HepG2 (cell line): ENCODE measurements around the gene FMNL1. TPM values are rescaled to one million over a fixed set of nuclear protein-coding genes. Genes with fewer than 3 reads are reported as not detected.

ENCODE experiments used
- PAWR ChIP-seq: sonication (generic); formaldehyde crosslinking; IDR thresholded peaks from 2 replicates; pipeline ENCODE4 v1.4.0; 2020; ENCODE audit warnings: missing genetic modification reagents, mild to moderate bottlenecking, borderline replicate concordance
- ZFP90 ChIP-seq: sonication (generic); formaldehyde crosslinking; IDR thresholded peaks from 2 replicates; pipeline ENCODE4 v1.8.0; 2022; ENCODE audit warnings: missing genetic modification reagents, mild to moderate bottlenecking, inconsistent platforms, borderline replicate concordance
- polyA plus RNA-seq, 8 experiments: library from polyadenylated mRNA; depleted of rRNA in 3 of 8; stranded (reverse) in 7 of 8; unstranded in 1 of 8; fragments of >200 nt; fragmentation: Illumina TruSeq in 4 of 8; extraction: Trizol in 4 of 8; gene quantifications; 2 replicates each; pipeline versions ENCODE4 v1.2.1 to v1.2.3, GENCODE V29; 2011 to 2016; ENCODE audit warnings: low read depth in 4 of 8, missing spikeins in 1 of 8, mixed read lengths in 1 of 8; ENCODE audit not compliant: insufficient read depth in 1 of 8
- total RNA-seq, 5 experiments: library from RNA; depleted of rRNA; stranded (reverse); fragments of >200 nt; fragmentation: Illumina TruSeq; extraction: Trizol; gene quantifications; 2 replicates each; pipeline ENCODE4 v1.2.3, GENCODE V29; 2016; ENCODE audit warnings: low read depth in 1 of 5
- TF ChIP-seq, protein P1 (sequence below): IDR thresholded peaks from 2 replicates; pipeline ENCODE4 v1.4.0; 2020; ENCODE audit warnings: mild to moderate bottlenecking, missing genetic modification reagents
- TF ChIP-seq, protein P2 (sequence below): sonication (generic); formaldehyde crosslinking; IDR thresholded peaks from 2 replicates; pipeline ENCODE4 v1.5.0; 2020; ENCODE audit warnings: missing genetic modification reagents, mild to moderate bottlenecking, borderline replicate concordance
- TF ChIP-seq, protein P3 (sequence below): sonication (generic); formaldehyde crosslinking; conservative IDR thresholded peaks from 2 replicates; pipeline ENCODE4 v1.4.0; 2020; ENCODE audit warnings: mild to moderate bottlenecking, missing genetic modification reagents, moderate library complexity
- TF ChIP-seq, protein P4 (sequence below): sonication (generic); formaldehyde crosslinking; IDR thresholded peaks from 2 replicates; pipeline ENCODE4 v1.5.0; 2020; ENCODE audit warnings: mild to moderate bottlenecking, missing genetic modification reagents, borderline replicate concordance
- TF ChIP-seq, protein P5 (sequence below): sonication (generic); formaldehyde crosslinking; IDR thresholded peaks from 2 replicates; pipeline ENCODE4 v1.4.0; 2020; ENCODE audit warnings: missing genetic modification reagents

The FMNL1 gene
- total and polyA plus RNA-seq, 2 of the 13 experiments (the other 11 are each of a cell fraction or from before 2014, with no cell fraction given): 0.53 to 0.70 TPM

DNA sequence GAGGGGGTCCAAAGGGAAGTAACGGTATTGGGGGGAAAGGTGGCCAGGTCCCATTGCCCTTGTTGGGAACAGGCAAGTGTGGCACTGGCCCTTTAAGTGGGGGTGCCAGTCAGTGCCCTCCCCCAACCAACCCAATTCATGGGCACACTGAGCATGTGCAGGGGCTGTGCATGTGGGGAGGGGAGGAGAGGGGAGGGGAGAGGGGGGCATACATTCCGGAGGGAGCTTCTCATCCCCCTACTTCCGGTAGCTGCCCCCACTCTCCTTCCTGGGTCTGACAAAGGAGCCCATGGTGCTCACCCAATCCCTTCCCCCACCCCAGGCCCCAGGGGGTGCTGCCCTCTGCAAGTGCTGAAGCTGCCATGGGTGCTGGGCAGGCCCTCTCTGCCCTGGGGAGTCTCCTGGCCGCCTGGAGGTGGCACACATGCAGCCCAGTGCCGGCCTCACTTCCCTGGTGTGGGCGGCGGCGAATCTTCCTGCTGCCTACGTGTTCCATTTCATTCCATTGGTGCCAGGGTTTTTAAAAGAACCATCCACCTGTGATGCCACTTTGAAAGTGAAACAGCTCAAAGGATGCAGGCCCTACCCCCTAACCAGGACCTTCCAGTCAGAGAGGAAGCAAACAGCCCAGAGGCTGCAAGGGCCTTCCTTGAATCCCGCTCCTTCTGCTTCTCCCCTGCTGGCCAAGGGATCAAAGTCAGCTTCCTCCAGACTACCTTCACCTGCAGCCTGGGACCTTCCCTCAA, 49.0 kb upstream of the FMNL1 start (continued):
- TF ChIP-seq, protein P1, sequence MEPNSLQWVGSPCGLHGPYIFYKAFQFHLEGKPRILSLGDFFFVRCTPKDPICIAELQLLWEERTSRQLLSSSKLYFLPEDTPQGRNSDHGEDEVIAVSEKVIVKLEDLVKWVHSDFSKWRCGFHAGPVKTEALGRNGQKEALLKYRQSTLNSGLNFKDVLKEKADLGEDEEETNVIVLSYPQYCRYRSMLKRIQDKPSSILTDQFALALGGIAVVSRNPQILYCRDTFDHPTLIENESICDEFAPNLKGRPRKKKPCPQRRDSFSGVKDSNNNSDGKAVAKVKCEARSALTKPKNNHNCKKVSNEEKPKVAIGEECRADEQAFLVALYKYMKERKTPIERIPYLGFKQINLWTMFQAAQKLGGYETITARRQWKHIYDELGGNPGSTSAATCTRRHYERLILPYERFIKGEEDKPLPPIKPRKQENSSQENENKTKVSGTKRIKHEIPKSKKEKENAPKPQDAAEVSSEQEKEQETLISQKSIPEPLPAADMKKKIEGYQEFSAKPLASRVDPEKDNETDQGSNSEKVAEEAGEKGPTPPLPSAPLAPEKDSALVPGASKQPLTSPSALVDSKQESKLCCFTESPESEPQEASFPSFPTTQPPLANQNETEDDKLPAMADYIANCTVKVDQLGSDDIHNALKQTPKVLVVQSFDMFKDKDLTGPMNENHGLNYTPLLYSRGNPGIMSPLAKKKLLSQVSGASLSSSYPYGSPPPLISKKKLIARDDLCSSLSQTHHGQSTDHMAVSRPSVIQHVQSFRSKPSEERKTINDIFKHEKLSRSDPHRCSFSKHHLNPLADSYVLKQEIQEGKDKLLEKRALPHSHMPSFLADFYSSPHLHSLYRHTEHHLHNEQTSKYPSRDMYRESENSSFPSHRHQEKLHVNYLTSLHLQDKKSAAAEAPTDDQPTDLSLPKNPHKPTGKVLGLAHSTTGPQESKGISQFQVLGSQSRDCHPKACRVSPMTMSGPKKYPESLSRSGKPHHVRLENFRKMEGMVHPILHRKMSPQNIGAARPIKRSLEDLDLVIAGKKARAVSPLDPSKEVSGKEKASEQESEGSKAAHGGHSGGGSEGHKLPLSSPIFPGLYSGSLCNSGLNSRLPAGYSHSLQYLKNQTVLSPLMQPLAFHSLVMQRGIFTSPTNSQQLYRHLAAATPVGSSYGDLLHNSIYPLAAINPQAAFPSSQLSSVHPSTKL: peak; percentile 85
- TF ChIP-seq, protein P2, sequence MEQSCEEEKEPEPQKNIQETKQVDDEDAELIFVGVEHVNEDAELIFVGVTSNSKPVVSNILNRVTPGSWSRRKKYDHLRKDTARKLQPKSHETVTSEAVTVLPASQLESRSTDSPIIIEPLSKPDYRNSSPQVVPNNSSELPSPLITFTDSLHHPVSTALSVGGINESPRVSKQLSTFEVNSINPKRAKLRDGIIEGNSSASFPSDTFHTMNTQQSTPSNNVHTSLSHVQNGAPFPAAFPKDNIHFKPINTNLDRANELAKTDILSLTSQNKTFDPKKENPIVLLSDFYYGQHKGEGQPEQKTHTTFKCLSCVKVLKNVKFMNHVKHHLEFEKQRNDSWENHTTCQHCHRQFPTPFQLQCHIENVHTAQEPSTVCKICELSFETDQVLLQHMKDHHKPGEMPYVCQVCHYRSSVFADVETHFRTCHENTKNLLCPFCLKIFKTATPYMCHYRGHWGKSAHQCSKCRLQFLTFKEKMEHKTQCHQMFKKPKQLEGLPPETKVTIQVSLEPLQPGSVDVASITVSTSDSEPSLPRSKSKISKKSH (CRISPR knock-in tag): no peak; the same call in 1 of the 2 replicates
- TF ChIP-seq PAWR (CRISPR knock-in tag) (0 out of 2 replicates have a peak, but pooled peaks have one; percentile 64), ZFP90 (CRISPR knock-in tag) (no peak)
- TF ChIP-seq, protein P3, sequence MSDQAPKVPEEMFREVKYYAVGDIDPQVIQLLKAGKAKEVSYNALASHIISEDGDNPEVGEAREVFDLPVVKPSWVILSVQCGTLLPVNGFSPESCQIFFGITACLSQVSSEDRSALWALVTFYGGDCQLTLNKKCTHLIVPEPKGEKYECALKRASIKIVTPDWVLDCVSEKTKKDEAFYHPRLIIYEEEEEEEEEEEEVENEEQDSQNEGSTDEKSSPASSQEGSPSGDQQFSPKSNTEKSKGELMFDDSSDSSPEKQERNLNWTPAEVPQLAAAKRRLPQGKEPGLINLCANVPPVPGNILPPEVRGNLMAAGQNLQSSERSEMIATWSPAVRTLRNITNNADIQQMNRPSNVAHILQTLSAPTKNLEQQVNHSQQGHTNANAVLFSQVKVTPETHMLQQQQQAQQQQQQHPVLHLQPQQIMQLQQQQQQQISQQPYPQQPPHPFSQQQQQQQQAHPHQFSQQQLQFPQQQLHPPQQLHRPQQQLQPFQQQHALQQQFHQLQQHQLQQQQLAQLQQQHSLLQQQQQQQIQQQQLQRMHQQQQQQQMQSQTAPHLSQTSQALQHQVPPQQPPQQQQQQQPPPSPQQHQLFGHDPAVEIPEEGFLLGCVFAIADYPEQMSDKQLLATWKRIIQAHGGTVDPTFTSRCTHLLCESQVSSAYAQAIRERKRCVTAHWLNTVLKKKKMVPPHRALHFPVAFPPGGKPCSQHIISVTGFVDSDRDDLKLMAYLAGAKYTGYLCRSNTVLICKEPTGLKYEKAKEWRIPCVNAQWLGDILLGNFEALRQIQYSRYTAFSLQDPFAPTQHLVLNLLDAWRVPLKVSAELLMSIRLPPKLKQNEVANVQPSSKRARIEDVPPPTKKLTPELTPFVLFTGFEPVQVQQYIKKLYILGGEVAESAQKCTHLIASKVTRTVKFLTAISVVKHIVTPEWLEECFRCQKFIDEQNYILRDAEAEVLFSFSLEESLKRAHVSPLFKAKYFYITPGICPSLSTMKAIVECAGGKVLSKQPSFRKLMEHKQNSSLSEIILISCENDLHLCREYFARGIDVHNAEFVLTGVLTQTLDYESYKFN (CRISPR knock-in tag): peak; percentile 67; the same call in 1 of the 2 replicates
- TF ChIP-seq, protein P4, sequence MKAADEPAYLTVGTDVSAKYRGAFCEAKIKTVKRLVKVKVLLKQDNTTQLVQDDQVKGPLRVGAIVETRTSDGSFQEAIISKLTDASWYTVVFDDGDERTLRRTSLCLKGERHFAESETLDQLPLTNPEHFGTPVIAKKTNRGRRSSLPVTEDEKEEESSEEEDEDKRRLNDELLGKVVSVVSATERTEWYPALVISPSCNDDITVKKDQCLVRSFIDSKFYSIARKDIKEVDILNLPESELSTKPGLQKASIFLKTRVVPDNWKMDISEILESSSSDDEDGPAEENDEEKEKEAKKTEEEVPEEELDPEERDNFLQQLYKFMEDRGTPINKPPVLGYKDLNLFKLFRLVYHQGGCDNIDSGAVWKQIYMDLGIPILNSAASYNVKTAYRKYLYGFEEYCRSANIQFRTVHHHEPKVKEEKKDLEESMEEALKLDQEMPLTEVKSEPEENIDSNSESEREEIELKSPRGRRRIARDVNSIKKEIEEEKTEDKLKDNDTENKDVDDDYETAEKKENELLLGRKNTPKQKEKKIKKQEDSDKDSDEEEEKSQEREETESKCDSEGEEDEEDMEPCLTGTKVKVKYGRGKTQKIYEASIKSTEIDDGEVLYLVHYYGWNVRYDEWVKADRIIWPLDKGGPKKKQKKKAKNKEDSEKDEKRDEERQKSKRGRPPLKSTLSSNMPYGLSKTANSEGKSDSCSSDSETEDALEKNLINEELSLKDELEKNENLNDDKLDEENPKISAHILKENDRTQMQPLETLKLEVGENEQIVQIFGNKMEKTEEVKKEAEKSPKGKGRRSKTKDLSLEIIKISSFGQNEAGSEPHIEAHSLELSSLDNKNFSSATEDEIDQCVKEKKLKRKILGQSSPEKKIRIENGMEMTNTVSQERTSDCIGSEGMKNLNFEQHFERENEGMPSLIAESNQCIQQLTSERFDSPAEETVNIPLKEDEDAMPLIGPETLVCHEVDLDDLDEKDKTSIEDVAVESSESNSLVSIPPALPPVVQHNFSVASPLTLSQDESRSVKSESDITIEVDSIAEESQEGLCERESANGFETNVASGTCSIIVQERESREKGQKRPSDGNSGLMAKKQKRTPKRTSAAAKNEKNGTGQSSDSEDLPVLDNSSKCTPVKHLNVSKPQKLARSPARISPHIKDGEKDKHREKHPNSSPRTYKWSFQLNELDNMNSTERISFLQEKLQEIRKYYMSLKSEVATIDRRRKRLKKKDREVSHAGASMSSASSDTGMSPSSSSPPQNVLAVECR (CRISPR knock-in tag): peak; percentile 59; the same call in 1 of the 2 replicates
- TF ChIP-seq, protein P5, sequence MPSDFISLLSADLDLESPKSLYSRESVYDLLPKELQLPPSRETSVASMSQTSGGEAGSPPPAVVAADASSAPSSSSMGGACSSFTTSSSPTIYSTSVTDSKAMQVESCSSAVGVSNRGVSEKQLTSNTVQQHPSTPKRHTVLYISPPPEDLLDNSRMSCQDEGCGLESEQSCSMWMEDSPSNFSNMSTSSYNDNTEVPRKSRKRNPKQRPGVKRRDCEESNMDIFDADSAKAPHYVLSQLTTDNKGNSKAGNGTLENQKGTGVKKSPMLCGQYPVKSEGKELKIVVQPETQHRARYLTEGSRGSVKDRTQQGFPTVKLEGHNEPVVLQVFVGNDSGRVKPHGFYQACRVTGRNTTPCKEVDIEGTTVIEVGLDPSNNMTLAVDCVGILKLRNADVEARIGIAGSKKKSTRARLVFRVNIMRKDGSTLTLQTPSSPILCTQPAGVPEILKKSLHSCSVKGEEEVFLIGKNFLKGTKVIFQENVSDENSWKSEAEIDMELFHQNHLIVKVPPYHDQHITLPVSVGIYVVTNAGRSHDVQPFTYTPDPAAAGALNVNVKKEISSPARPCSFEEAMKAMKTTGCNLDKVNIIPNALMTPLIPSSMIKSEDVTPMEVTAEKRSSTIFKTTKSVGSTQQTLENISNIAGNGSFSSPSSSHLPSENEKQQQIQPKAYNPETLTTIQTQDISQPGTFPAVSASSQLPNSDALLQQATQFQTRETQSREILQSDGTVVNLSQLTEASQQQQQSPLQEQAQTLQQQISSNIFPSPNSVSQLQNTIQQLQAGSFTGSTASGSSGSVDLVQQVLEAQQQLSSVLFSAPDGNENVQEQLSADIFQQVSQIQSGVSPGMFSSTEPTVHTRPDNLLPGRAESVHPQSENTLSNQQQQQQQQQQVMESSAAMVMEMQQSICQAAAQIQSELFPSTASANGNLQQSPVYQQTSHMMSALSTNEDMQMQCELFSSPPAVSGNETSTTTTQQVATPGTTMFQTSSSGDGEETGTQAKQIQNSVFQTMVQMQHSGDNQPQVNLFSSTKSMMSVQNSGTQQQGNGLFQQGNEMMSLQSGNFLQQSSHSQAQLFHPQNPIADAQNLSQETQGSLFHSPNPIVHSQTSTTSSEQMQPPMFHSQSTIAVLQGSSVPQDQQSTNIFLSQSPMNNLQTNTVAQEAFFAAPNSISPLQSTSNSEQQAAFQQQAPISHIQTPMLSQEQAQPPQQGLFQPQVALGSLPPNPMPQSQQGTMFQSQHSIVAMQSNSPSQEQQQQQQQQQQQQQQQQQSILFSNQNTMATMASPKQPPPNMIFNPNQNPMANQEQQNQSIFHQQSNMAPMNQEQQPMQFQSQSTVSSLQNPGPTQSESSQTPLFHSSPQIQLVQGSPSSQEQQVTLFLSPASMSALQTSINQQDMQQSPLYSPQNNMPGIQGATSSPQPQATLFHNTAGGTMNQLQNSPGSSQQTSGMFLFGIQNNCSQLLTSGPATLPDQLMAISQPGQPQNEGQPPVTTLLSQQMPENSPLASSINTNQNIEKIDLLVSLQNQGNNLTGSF: no peak
